Chondrocyte (in vitro differentiated cells): Measurements from ENCODE around the gene ACBD7. TPM values are rescaled to one million over a fixed set of nuclear protein-coding genes. Genes with fewer than 3 reads are reported as not detected.

Experiments
- DNase-seq: peaks from one replicate; pipeline ENCODE4 v3.0.0; 2021; ENCODE audit warnings: mixed read lengths, low spot score
- H3K27ac Mint-ChIP-seq: one replicate; pipeline ENCODE4 v1.8.0; 2021; ENCODE audit warnings: mild to moderate bottlenecking, moderate library complexity, mixed read lengths; ENCODE audit not compliant: unreplicated experiment
- H3K27me3 Mint-ChIP-seq: 2 replicates; pipeline ENCODE4 v1.8.0; 2021; ENCODE audit warnings: low read depth, mixed read lengths
- H3K36me3 Mint-ChIP-seq: 2 replicates; pipeline ENCODE4 v1.8.0; 2021; ENCODE audit warnings: low read depth, mixed read lengths
- H3K4me1 Mint-ChIP-seq: 2 replicates; pipeline ENCODE4 v1.8.0; 2021; ENCODE audit warnings: low read depth, mild to moderate bottlenecking, mixed read lengths
- H3K4me3 Mint-ChIP-seq: one replicate; pipeline ENCODE4 v1.8.0; 2021; ENCODE audit warnings: mild to moderate bottlenecking, moderate library complexity, mixed read lengths; ENCODE audit not compliant: unreplicated experiment
- H3K9me3 Mint-ChIP-seq: 2 replicates; pipeline ENCODE4 v1.8.0; 2021; ENCODE audit warnings: low read depth, mixed read lengths
- total RNA-seq: library from RNA; stranded (reverse); gene quantifications from 3 replicates; pipeline ENCODE4 v1.2.1, GENCODE V29; 2021
- TF ChIP-seq, protein P1 (sequence below): fragments of 200-600 bp; sonication (generic); IDR thresholded peaks from 2 replicates; pipeline ENCODE4 v1.5.0; 2021; ENCODE audit warnings: antibody characterized with exemption, mild to moderate bottlenecking, moderate library complexity

ACBD7 gene
- total RNA-seq, 1 donor from 2014 or later: 2.2 TPM

DNA sequence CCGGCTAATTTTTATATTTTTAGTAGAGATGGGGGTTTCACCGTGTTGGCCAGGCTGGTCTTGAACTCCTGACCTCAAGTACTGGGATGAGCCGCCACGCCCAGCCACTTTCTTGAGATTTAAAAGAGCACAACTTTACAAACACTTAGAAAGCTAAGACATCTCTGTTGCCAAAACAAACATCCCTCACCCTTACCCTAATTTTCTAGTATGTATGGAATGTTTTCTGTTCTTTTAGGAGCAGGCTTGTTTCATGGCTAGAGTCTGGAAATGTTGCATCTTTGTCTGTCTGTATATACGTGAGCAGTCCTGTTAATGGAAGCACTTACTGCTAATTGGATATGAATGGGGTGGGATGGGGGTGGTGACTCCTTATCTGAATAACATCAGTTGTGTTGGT lies 42.0 kb downstream of the ACBD7 start:
- Mint-ChIP-seq H3K36me3 (peaks cover 2% of the 10 kb centered on the region), H3K27ac (peak overlapping the region; percentile 94), H3K4me3 (no peak overlapping the region), H3K27me3 (no peaks in the 10 kb centered on the region), H3K9me3 (peaks cover 3% of the 10 kb centered on the region), H3K4me1 (peaks cover 45% of the 10 kb centered on the region)
- DNase-seq: no peak
- TF ChIP-seq, protein P1, sequence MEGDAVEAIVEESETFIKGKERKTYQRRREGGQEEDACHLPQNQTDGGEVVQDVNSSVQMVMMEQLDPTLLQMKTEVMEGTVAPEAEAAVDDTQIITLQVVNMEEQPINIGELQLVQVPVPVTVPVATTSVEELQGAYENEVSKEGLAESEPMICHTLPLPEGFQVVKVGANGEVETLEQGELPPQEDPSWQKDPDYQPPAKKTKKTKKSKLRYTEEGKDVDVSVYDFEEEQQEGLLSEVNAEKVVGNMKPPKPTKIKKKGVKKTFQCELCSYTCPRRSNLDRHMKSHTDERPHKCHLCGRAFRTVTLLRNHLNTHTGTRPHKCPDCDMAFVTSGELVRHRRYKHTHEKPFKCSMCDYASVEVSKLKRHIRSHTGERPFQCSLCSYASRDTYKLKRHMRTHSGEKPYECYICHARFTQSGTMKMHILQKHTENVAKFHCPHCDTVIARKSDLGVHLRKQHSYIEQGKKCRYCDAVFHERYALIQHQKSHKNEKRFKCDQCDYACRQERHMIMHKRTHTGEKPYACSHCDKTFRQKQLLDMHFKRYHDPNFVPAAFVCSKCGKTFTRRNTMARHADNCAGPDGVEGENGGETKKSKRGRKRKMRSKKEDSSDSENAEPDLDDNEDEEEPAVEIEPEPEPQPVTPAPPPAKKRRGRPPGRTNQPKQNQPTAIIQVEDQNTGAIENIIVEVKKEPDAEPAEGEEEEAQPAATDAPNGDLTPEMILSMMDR: no peak

DNA sequence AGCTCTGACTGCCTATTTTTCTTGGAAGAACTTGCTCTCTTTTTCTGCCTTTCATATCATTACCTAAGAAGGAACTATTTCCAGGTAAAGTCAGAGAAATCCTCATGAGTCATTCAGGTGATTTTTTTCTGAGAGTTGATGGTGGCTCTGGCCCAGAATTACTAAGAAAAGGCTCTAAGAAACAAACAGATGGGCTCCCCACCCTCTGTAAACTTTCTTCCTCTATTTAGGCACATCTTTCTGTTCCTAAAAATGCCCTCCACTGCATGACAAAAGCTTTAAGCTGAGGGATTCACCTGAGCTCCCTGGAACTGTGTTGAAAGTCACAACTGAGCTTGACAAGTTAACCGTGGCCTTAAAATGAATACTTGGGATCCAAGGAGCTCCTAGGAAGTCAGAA lies 43.2 kb downstream of the ACBD7 start:
- Mint-ChIP-seq H3K36me3 (peaks cover 2% of the 10 kb centered on the region), H3K9me3 (peaks cover 3% of the 10 kb centered on the region), H3K27me3 (peaks cover 2% of the 10 kb centered on the region), H3K4me3 (no peak overlapping the region), H3K4me1 (peaks cover 45% of the 10 kb centered on the region), H3K27ac (peak overlapping the region; percentile 74)
- no peak for DNase-seq
- TF ChIP-seq, protein P1: no peak

DNA sequence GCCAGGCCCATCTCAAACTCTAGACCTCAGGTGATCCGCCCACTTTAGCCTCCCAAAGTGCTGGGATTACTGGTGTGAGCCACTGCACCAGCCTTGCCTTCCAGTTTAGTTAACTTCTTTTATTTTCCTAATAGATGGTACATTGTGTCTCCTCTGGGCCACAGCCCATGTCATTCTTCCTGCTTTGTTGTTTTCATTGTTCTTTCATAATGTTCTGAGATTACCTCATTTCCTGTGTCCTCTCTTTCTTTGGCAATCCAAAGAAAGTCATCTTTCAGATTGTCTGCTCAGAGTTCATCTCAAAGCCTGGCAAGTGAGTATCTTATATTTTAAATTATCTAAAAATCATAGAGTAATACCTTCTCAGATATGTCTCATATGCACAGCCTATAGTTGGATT lies 44.9 kb downstream of the ACBD7 start, which contains the start of gene OLAH:
Gene OLAH (plus strand): TSS at position 270 of the 400 bp plus-strand sequence. CDS start 3,346 bp downstream, outside the sequence.
- TF ChIP-seq, protein P1: no peak
- Mint-ChIP-seq H3K9me3 (peaks cover 3% of the 10 kb centered on the region), H3K36me3 (peaks cover 4% of the 10 kb centered on the region), H3K27me3 (peaks cover 4% of the 10 kb centered on the region), H3K4me1 (peaks cover 40% of the 10 kb centered on the region), H3K4me3 (no peak within 1 kb of the TSS), H3K27ac (peak within 1 kb of the TSS; percentile 25)
- DNase-seq: no peak

DNA sequence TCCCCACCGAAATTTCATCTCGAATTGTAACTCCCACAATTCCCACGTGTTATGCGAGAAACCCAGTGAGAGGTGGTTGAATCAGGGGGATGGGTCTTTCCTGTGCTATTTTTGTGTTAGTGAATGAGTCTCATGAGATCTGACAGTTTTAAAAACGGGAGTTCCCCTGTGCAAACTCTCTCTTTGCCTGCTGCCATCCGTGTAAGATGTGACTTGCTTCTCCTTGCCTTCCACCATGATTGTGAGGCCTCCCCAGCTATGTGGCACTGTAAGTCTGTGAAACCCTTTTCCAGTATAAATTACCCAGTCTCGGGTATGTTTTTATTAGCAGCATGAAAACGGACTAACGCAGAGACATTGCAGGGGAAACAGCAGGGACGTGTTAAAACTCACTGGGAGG lies 50.2 kb downstream of the ACBD7 start:
- Mint-ChIP-seq H3K36me3 (peaks cover 2% of the 10 kb centered on the region), H3K4me1 (peaks cover 18% of the 10 kb centered on the region), H3K4me3 (no peak overlapping the region), H3K9me3 (peaks cover 7% of the 10 kb centered on the region), H3K27ac (no peak overlapping the region), H3K27me3 (peaks cover 4% of the 10 kb centered on the region)
- TF ChIP-seq, protein P1: no peak
- no peak for DNase-seq

DNA sequence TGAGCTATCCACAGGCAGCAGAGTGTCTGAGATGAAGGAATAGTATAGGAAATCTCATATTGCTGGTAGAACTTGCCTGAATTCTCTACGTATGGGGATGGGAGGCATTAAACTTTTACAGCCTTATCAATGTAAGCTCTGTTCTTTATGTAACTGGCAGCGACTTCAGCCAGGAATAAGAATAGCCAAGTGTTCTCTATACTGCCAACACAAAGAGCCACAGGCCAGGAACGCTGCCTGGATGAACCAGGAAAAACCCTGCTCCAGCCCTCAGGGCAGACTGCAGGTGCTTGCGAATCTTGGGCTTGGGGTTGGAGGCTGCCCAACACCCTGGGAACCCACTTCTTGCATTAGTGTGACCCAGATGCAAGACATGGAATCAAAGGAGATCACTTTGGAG lies 50.9 kb downstream of the ACBD7 start:
- Mint-ChIP-seq H3K27me3 (peaks cover 4% of the 10 kb centered on the region), H3K4me1 (peaks cover 18% of the 10 kb centered on the region), H3K4me3 (no peak overlapping the region), H3K36me3 (peaks cover 2% of the 10 kb centered on the region), H3K9me3 (peaks cover 7% of the 10 kb centered on the region), H3K27ac (no peak overlapping the region)
- TF ChIP-seq, protein P1: no peak
- DNase-seq: no peak
